K562 (cell line): Measurements from ENCODE around the gene MICALL2. TPM values are rescaled to one million over a fixed set of nuclear protein-coding genes. Genes with fewer than 3 reads are reported as not detected.

Experiments
- ATAC-seq: fragments of 200-7000 bp; cut with Tn5 transposase; 3 replicates; pipeline ENCODE4 v1.9.1; 2020; ENCODE audit warnings: moderate library complexity
- BruUV-seq: library from RNA; stranded (reverse); fragments of 400-500 nt; replicated peaks from 2 replicates; lab custom pipeline; 2021; lab: Mats Ljungman, UMichigan
- CTCF ChIA-PET: fragments of 300-600 bp; formaldehyde crosslinking; extraction: SDS; loops from one replicate; lab custom pipeline; 2021; ENCODE audit warnings: low intra/inter-chr PET ratio; lab: Yijun Ruan, JAX
- POLR2A ChIA-PET: fragments of 300-600, 350-650 bp; sonication (Branson Sonifier 250); formaldehyde crosslinking; extraction: SDS; loops from one replicate; lab custom pipeline; 2021; ENCODE audit warnings: antibody characterized with exemption, inconsistent platforms; lab: Yijun Ruan, JAX
- DNase-seq, 4 experiments: peaks; one replicate each; pipeline versions ENCODE4 v3.0.0 to v3.0.0-alpha.2; 2011 to 2018; ENCODE audit warnings: low spot score in 3 of 4, mixed read lengths in 3 of 4; ENCODE audit errors: extremely low read depth in 1 of 4
- FAIRE-seq: peaks from 2 replicates; lab custom pipeline; 2011; peaks lifted over from hg19 to GRCh38; lab: Jason Lieb, UNC
- H2AFZ ChIP-seq: 2 replicates; pipeline ENCODE4 v1.6.0; 2011; ENCODE audit warnings: low read depth, low read length, control low read depth, inconsistent platforms
- H3K27ac ChIP-seq: fragments of 200-600 bp; 3 replicates; pipeline ENCODE4 v1.8.0; 2011; ENCODE audit warnings: low read depth, mild to moderate bottlenecking, control low read depth, inconsistent platforms, low read length, moderate library complexity, mixed read lengths; ENCODE audit errors: extremely low read depth
- H3K27me3 ChIP-seq, 2 experiments: fragments of 300-600 bp in 1 of 2; 2 replicates in 1 of 2; 3 replicates in 1 of 2; pipeline versions ENCODE4 v1.6.0 to v1.8.0; 2011; ENCODE audit warnings: inconsistent platforms in 2 of 2, low read length in 2 of 2, mild to moderate bottlenecking in 1 of 2, mixed read lengths in 1 of 2, moderate library complexity in 1 of 2; ENCODE audit not compliant: control insufficient read depth in 2 of 2, insufficient read depth in 2 of 2
- H3K36me3 ChIP-seq: fragments of 300-600 bp; 3 replicates; pipeline ENCODE4 v1.8.0; 2011; ENCODE audit warnings: mild to moderate bottlenecking, low read length, inconsistent platforms; ENCODE audit not compliant: control insufficient read depth, insufficient read depth
- H3K4me1 ChIP-seq, 2 experiments: fragments of 200-600 bp in 1 of 2; replicated peaks in 1 of 2; 2 replicates in 1 of 2; 3 replicates in 1 of 2; pipeline versions ENCODE4 v1.5.1 to v1.8.0; 2011; ENCODE audit warnings: inconsistent platforms in 2 of 2, low read length in 2 of 2, mild to moderate bottlenecking in 1 of 2, mixed read lengths in 1 of 2, moderate library complexity in 1 of 2; ENCODE audit not compliant: control insufficient read depth in 2 of 2, insufficient read depth in 2 of 2
- H3K4me2 ChIP-seq: 2 replicates; pipeline ENCODE4 v1.6.1; 2011; ENCODE audit warnings: low read length, control low read depth, inconsistent platforms, mixed read lengths; ENCODE audit not compliant: insufficient read depth
- H3K4me3 ChIP-seq: fragments of 200-600 bp; sonication (generic), shearing (Covaris generic); 2 replicates; pipeline ENCODE4 v1.5.1; 2016; ENCODE audit warnings: control low read depth, inconsistent platforms
- H3K79me2 ChIP-seq: fragments of 200-600 bp; 3 replicates; pipeline ENCODE4 v1.8.0; 2011; ENCODE audit warnings: low read length, inconsistent platforms; ENCODE audit not compliant: control insufficient read depth, insufficient read depth
- H3K9ac ChIP-seq, 2 experiments: 2 replicates each; pipeline versions ENCODE4 v1.6.0 to v1.6.1; 2011; ENCODE audit warnings: low read depth in 2 of 2, low read length in 2 of 2, control low read depth in 1 of 2, inconsistent platforms in 1 of 2, mild to moderate bottlenecking in 1 of 2, mixed read lengths in 1 of 2; ENCODE audit not compliant: insufficient read depth in 1 of 2
- H3K9me1 ChIP-seq: one replicate; pipeline ENCODE4 v1.6.0; 2011; ENCODE audit warnings: inconsistent platforms, mild to moderate bottlenecking, low read length, moderate library complexity; ENCODE audit not compliant: control insufficient read depth, insufficient read depth
- H3K9me3 ChIP-seq: replicated peaks from 2 replicates; pipeline ENCODE4 v1.5.1; 2011; ENCODE audit warnings: low read depth, low read length, inconsistent platforms; ENCODE audit not compliant: control insufficient read depth, insufficient read depth
- H4K20me1 ChIP-seq: replicated peaks from 2 replicates; pipeline ENCODE4 v1.6.1; 2011; ENCODE audit warnings: low read length, inconsistent platforms, mixed read lengths; ENCODE audit not compliant: control insufficient read depth, insufficient read depth
- CREB1 ChIP-seq, 2 experiments: sonication (generic) in 1 of 2; formaldehyde crosslinking in 1 of 2; IDR thresholded peaks; 2 replicates each; pipeline versions ENCODE4 v1.6.1 to v1.8.0; 2012 to 2022; ENCODE audit warnings: inconsistent platforms in 1 of 2, mild to moderate bottlenecking in 1 of 2, missing genetic modification reagents in 1 of 2, moderate library complexity in 1 of 2
- HES1 ChIP-seq: fragments of 450-650 bp; IDR thresholded peaks from 2 replicates; pipeline ENCODE4 v1.6.1; 2016; ENCODE audit warnings: low read depth, mild to moderate bottlenecking, moderate library complexity
- MTA3 ChIP-seq: fragments of 450-650 bp; formaldehyde crosslinking; IDR thresholded peaks from 2 replicates; pipeline ENCODE4 v1.6.1; 2017; ENCODE audit warnings: mild to moderate bottlenecking, borderline replicate concordance
- POLR2G ChIP-seq: fragments of 200-400 bp; formaldehyde crosslinking; IDR thresholded peaks from 2 replicates; pipeline ENCODE4 v1.6.1; 2017; ENCODE audit warnings: low read depth, mild to moderate bottlenecking, antibody characterized with exemption, low read length, moderate library complexity
- PRMT5 ChIP-seq: sonication (generic); formaldehyde crosslinking; IDR thresholded peaks from 2 replicates; pipeline ENCODE4 v1.5.0; 2020; ENCODE audit warnings: missing genetic modification reagents
- RBFOX2 ChIP-seq: fragments of 200-400 bp; formaldehyde crosslinking; IDR thresholded peaks from 2 replicates; pipeline ENCODE4 v1.6.1; 2017; ENCODE audit warnings: low read depth, mild to moderate bottlenecking, low read length, moderate library complexity
- WHSC1 ChIP-seq: IDR thresholded peaks from one replicate; pipeline ENCODE4 v1.6.1; 2012; ENCODE audit warnings: low read length, control low read depth, inconsistent platforms
- ZNF445 ChIP-seq: fragments of 250-450 bp; sonication (Bioruptor Pico); IDR thresholded peaks from 2 replicates; pipeline ENCODE4 v1.4.0; 2020; ENCODE audit warnings: low read depth, mild to moderate bottlenecking, moderate library complexity
- WGBS: fragments of 100-300 bp; shearing (Covaris generic); methylation state at CpG from one replicate; pipeline ENCODE4 v1.1.6; 2016; ENCODE audit warnings: low coverage, mixed read lengths; ENCODE audit not compliant: insufficient coverage; ENCODE audit errors: missing lambda C conversion rate; 5-methylcytosine and 5-hydroxymethylcytosine counted together
- in situ Hi-C: fragments of 300-500 bp; cut with MboI; formaldehyde crosslinking; loops from 4 replicates; pipeline ENCODE4 v1.15.0; 2018; ENCODE audit warnings: inconsistent platforms, mixed read lengths
- intact Hi-C: fragments of 100-400 bp; cut with micrococcal nuclease; formaldehyde crosslinking; loops from 2 replicates; pipeline ENCODE4 v1.14.2; 2022
- polyA plus RNA-seq, 8 experiments: library from polyadenylated mRNA; depleted of rRNA in 4 of 8; stranded (reverse) in 5 of 8; unstranded in 3 of 8; fragments of >200 nt; fragmentation: Nextera tagmentation in 2 of 8; fragmentation: Illumina TruSeq in 1 of 8; extraction: Ambion mirVana in 2 of 8; extraction: Trizol in 1 of 8; gene quantifications; 2 replicates each; pipeline versions ENCODE4 v1.2.1 to v1.2.3, GENCODE V29; 2011 to 2014; ENCODE audit warnings: inconsistent platforms in 1 of 8, missing spikeins in 1 of 8
- total RNA-seq, 7 experiments: library from RNA; depleted of rRNA in 6 of 7; stranded (reverse); fragments of >200 nt in 6 of 7; fragmentation: Illumina TruSeq in 2 of 7; extraction: Trizol in 2 of 7; gene quantifications; 2 replicates each; pipeline versions ENCODE4 v1.2.1 to v1.2.3, GENCODE V29; 2011 to 2021; ENCODE audit warnings: low replicate concordance in 1 of 7

MICALL2 gene
- total and polyA plus RNA-seq, 9 of the 15 experiments (the other 6 are each of a cell fraction or from before 2014, with no cell fraction given) = 1.8 to 103 (median 17.0) TPM

GRCh38 chr7:1499367-1500029 is 40.2 kb upstream of the MICALL2 start:
- no peak overlapping the region for H3K27ac ChIP-seq
- H4K20me1 ChIP-seq = no peaks in the 10 kb centered on the region; the same call in 1 of the 2 replicates
- no peaks in the 10 kb centered on the region for H3K9me1 ChIP-seq
- no peaks in the 10 kb centered on the region for H3K9me3 ChIP-seq
- FAIRE-seq = no peak
- POLR2A ChIA-PET = interaction anchor here (0.6 kb wide), 1 partner anchor 164 kb away, joined by 5 read pairs; no protein-coding TSS in a partner anchor
- TF ChIP-seq RBFOX2 (peak; percentile 33), CREB1 (IDR thresholded peaks at IDR 0.05) (no peak), CREB1 (CRISPR knock-in tag; IDR thresholded peaks at IDR 0.05) (no peak), MTA3 (no peak), WHSC1 (no peak), ZNF445 (CRISPR knock-in tag) (no peak), HES1 (no peak), POLR2G (peak; percentile 12; the same call in 1 of the 2 replicates), PRMT5 (CRISPR knock-in tag) (no peak)
- TF ChIP-seq, all 486 proteins: peak for 2
- Histone ChIP-seq H3K79me2 (peaks cover 28% of the 10 kb centered on the region), H3K36me3 (peaks cover 73% of the 10 kb centered on the region; the same call in 2 of the 3 replicates), H3K4me3 (no peak overlapping the region), H3K27me3 (no peaks in the 10 kb centered on the region), H3K9ac (no peak overlapping the region), H2AFZ (no peak overlapping the region), H3K4me1 (peaks cover 7 to 29% of the 10 kb centered on the region in 2 experiments; a peak in 3 of 5 replicates), H3K4me2 (no peak overlapping the region)
- in situ Hi-C loops (no loop called here), intact Hi-C loops (no loop called here)
- no TSS peak for BruUV-seq
- WGBS = 94% methylated on average over 7 of the region's 33 CpGs
- DNase-seq = no peak
- CTCF ChIA-PET = no interaction called here
- no peak for ATAC-seq
